Stimulated activated CD8-positive, alpha-beta memory T cell treated with anti-CD3 and anti-CD28 coated beads, Interleukin-7, amount 100 ng/mL, for 1 hour (primary cell): Measurements from ENCODE around the gene IBA57.

Experiments
- DNase-seq, 2 donors: peaks; one replicate each; pipeline ENCODE4 v3.0.0-alpha.2; 2020; ENCODE audit warnings: low read depth in 2 of 2

The IBA57 gene

DNA sequence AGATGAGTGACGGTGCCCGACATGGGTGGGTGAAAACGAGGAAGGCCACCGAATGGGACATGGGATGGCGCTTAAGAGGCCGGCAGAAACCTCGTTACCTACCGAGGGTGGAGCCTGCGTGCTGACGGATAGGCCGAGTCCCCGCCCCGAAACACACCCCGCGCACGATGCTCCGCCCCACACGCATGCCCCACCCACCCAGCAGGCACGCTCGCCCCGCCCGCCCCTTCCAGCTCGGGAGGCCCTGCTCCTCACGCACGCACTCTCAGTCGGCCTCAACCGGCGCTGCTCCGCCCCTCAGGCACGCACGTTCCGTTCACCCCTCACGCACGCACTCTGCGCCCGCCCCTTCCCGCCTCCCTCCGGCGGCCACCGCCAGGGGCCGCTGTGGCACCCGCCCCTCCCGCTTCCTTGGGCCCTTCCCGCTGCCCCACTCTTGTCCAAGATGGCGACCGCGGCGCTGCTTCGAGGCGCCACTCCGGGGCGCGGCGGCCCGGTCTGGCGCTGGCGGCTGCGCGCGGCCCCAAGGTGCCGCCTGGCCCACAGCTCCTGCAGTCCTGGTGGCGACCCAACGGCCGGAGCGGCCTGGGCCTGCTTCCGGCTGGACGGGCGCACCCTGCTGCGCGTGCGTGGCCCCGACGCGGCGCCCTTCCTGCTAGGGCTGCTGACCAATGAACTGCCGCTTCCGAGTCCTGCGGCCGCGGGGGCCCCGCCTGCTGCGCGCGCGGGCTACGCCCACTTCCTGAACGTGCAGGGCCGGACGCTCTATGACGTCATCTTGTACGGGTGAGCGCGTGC is at the start of gene IBA57:
IBA57 (plus strand) TSS at position 433 of the 798 bp plus-strand sequence; CDS start at position 446, 13 bp downstream.
- peak; percentile 99 for DNase-seq

DNA sequence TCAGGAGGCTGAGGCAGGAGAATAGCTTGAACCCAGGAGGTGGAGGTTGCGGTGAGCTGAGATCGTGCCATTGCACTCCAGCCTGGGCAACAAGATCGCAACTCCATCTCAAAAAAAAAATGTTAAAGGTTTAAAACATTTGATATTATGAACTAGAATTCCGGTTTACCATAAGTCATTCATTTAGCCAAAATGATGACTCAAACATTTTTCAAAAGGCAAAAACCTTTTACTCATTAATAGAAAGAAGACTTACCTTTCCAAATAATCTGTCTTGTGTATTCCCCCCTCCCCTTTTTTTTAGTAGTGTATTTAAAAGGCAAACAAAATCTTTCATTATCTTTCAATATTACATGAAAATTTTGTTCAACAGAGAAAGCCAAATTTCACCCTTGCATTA is 48.3 kb upstream of the IBA57 start:
- DNase-seq: no peak

DNA sequence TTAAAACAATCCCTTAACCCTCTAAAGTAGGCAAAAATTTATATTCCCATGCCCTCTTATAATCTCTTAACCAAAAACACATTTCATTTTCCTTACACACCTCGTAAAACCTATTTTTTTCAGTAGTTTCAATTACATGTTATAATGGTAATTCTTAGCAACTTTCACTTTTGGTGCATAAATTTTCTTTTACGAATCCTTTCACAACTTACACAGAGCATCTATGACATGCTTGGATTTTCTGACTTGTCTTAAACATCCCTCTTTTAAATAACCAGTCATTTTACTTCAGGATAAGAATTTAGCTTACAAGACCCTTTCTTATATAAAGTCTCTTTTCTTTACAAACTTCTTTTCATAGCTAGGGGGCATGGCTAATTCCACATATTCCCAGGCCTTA is 47.6 kb upstream of the IBA57 start:
- DNase-seq: no peak

DNA sequence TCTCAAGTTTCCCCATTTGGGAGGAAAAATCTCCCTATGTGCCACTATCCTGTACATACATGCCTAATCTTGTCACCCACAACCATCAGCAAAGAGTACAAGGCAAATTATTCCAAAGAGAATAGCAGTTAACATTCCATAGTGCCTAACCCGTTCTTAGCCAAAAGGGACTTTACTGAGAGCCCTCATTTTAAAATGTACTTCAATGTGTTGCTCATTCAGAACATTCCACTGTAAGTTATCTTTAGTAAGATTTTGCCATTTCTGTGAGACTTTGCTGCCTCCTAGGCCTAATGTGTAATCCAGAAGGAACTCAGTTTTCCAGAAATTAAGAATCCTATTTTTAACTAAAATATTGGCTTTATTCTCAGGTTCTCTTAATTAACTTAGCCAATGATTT is 45.3 kb upstream of the IBA57 start:
- DNase-seq: no peak

DNA sequence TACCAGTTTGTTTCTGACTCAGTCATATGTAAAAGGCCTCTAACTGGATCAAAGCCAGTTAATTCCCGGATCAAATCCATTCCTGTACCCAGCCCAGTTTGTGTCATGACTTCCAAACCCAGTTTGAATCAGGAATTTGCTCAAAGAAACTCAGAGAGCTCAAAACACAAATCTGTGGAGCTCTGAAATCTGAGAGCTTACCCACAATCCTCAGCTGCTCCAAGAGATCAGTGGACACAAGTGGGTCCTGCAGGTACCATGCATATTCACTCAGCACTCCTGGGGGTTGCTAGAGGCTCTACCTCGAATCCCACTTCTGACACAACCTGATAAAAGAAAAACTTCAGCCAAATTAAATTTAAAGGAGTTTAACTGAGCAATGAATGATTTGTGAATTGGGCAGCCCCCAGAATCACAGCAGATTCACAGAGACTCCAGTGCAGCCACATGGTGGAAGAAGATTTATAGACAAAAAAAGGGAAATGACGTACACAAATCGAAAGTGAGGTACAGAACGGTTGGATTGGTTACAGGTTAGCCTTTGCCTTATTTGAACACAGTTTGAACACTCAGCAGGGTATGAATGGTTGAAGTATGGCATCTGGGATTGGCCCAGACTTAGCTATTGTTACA is 44.6 kb upstream of the IBA57 start:
- DNase-seq: no peak

DNA sequence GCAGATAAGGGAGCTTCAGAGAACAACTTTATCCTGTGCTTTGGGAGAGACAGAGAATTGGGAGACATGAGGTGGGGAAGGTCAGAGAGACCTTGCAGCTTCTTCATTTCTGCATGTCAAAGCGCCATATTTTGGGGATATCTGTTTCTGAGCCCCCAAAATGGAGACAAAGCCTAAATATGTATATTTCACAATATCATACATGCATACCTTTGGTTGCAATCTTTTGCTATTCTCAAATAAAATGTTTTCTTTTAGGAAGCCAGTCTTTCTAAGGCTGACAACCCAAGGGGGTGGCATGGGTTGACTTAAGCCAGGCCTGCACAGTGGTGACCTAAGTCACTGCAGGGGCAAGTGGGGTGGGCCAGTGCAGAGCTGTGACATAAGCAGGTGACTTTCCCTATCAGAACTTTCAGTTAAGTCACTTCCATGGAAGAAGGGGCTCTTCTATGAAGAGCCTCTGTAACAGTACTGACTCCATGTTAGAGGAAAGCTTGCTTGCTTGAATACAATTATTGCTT is 42.6 kb upstream of the IBA57 start:
- no peak for DNase-seq

DNA sequence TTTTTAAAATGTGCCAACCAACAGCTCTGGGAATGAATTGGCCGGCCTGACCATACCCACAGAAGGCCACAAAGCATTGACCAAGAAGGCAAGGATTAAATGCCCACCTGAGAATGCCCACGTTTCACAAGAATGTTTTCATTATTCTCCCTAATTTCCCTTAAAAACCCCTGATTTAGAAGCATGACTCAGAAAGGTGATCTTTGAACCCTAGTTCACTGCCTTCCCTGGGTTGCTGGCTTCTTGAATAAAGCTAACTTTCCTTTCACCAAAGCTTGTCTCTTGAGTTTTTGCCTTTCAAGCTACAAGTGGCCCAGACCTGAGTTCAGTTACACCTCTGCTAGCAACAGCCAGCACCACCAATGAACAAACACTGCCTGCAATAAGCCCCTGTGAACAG is 42.1 kb upstream of the IBA57 start:
- no peak for DNase-seq

DNA sequence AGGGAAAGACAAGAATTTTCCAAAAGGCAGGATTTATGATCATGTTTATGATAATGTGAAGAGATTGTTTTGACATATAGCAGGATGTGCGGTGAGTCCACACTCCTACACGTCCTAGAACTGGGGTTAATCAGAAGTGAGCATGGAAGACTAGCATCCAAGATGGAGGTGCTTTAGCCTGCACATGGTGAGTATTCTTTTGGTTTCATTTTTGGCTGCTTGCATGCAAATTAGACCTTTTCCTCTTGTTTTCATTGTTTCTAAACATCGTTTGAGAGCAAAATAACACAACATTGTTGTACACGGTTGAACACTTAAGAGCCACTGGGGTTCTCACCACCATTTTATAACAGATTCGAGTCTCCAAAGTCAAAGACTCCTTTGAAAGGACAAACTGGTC is 40.4 kb upstream of the IBA57 start:
- no peak for DNase-seq

DNA sequence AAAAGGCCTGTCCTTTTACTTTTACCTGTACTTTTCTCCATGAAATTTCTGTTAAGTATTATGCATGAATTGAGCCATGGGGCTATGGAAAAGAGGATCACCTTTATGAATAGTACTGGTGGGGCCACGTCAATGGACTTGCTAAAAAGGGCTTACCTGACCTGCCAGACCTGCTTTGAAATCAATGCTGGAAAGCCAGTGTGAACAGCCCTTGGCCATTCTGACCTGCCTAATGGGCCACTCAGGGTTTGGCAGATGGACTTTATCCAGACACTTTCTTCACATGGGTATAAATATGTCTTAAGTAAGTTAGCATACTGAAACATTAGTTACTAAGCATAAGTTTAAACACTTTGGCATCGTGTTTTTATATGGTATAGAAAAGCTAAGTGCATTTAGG is 33.8 kb upstream of the IBA57 start:
- no peak for DNase-seq

DNA sequence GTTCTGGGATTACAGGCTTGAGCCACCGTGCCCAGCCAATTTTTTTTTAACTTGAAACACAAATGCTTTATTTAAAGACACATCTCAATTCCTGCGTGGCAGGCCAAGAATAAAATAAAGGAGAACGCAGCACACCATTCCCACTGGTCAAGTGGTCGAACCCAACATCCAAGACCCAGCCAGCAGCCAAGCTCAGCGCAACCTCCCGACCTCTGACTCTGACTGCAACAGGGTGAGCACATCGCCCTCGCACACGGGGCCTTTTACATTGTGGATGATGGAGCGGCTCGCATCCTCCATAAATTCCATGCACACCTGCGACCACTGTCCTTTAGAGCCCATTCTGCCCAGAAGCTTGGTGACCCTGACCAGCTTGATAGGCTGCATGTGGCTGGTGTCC is 31.0 kb upstream of the IBA57 start:
- no peak for DNase-seq

DNA sequence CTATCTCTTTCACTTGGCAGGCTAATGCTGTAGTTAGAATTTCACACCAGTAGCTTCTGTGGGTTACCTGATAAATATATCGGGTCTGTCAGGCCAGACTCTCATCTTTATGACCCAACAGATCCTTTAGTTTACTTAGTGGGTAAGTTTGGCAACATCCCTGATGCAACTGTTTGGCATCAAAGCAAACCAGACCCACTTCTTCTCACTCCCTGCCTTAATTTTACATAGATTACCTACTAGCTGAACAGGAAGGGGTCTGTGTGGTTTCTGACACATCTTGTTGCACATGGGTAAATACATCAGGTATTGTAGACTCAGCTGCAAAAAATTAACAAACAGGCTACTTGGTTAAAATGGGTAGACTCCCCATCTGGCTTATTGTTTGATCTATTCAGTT is 28.7 kb upstream of the IBA57 start:
- DNase-seq: no peak

DNA sequence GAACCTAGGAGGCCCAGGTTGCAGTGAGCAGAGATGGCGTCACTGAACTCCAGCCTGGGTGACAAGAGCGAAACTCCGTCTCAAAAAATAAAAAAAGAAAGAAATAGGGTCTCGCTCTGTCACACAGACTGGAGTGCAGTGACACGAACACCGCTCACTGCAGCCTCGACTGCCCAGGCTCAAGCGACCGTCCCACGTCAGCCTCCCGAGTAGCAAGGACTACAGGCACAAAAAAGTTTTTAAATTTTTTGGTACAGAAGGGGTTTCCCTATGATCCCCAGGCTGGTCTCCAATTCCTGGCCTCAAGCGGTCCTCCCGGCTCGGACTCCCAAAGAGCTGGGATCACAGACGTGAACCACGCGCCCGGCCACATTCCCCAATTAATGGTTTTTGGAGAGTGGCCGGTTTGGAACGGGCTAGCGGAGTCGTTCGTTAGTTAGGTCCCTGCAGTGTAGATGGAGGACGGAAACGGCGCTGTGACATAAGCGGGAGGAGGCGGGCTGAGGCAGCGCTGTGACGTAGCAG is 26.1 kb upstream of the IBA57 start:
- no peak for DNase-seq

DNA sequence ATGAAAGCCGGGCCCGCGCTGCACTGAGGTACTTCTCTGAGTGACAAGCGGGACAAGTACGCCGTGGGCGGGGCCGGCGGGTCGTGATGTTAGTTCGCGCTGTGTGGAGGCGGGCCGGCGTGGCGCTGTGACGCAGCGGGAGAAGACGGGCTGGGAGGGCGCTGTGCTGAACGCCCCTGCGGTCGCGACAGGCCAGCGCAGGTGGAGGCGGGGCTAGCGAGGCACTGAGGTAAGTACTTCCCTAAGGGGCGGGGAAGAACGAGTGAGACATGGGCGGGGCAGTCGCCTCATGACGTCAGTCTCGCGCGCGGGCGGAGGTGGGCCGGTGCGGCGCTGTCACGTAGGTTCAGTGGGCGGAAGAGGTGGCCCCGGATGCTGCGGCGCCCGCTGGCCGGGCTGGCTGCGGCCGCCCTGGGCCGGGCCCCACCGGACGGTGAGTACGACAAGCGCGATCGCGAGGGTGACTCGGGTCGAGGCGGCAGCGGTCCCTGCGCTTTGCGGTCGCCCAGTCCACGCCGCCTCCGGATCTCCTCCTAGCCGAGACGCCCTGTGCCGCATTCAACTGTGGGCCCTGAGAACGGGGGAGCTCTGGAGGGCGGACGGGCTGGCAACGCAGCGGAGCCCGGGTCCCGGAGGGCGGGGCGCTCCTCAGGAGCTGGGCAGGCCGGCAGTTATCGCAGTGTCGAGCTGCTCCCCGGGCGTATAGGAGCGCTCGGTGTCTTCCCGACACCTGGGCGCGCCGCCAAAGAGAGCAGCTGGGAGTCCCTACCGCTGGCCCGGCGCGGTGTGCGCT is 25.5 kb upstream of the IBA57 start, which contains the start of gene GUK1:
GUK1 (plus strand) TSS at position 349 of the 793 bp plus-strand sequence; CDS start at position 373, 24 bp downstream.
- peak; percentile 99 to 100 for DNase-seq

DNA sequence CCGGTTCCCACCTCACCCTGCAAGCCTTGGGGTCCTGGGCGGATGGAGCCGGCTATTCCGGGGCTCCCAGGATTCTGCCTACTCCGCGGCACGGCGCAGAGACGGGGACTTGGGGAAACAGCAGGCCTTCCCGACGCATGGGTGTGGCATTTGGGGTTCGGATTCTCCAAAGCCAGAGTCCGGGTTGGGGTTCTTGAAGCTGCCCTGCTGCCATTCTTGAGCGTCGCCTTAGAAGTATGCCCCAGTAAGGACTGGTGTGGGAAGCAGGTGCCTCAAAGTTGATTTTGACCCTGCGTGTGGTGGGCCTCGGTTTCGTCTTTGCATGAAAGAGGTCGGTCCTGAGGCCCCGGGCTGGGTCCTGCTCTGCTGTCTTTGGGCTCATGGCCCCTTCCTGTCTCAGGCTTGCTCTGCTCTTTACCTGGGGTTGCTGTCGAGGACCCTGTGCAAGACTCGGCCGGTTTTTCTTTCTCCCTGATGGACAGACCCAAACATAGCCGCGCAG is 24.8 kb upstream of the IBA57 start:
- no peak for DNase-seq

DNA sequence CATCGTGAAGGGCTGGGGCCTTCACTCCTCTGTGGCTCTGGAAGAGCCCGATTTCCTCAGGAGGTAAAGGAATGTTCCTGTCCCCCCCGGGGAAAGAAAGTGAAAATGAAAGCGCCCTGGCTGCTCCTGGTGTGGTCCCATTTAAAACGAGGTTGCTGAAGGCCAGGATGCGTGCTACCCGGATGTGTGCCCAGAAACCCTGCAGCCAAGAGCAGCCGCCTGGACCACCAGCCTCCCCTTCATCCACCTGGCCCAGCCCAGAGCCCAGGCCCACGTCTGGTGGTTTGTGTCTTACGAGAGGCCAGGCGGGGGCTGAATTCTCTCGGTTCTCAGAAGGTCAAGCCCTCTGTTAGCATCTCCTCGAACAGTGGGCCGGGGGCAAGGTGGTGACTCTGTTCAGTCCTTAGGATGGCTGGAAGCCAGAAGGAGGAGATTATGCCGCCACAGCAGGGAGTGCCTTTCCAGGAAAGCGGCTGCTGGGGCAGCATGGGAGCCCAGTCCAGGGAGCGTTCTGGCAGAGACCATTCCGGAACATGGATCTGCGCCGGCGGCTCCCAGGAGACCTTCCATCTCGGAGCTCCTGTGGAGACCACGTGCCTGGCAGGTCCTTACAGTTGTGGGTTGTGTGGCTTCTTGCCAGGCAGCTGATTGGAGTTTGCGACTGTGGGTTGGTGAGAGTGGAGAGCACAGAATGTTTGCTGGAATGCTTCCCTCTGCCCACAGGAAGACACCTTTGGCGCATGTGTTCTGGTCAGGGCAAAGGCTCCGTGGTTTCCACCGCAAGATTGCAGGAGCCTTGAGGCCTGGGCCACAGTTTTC is 24.2 kb upstream of the IBA57 start:
- DNase-seq: no peak

DNA sequence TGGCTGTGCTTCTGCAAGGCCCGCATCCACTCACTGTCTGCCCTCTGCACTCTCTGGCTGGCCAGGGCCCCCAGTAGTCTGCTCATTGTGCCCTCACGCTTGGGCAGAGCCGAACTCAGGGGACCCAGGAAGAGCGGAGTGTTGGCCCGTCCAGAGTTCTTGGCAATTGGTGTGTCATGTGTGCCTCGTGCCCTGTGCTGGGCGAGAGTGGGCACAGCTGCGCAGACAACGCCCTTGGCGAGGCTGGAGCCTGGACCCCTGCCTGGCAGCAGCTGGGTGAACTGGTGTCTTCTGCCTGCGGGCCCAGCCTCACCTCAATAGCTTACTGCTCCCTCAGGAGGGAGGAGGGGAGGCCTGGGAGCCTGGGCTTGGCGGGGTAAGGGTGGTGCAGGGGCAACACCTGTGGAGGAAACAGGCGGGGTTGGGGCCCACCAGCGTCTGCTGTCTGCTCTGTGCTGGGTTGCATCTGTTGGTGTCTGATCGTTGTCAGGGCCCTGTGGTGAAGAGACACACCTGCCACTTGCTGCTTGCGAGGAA is 23.4 kb upstream of the IBA57 start:
- DNase-seq: no peak

DNA sequence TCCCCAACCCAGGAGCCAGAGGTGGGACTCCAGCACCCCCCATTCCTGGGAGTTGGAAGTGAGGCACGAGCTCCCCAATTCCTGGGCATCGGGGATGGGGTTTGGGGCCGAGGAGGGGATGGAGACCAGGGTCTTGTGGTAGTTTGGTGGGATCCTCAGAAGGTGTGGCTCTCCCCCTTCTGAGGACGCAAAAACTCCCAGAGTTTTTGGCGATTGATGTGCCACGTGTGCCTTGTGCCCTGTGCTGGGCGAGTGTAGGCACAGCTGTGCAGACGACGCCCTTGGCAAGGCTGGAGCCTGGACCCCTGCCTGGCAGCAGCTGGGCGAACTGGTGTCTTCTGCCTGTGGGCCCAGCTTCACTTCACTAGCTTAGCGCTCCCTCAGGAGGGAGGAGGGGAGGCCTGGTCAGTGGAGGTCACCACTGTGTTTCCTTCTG is 22.9 kb upstream of the IBA57 start:
- DNase-seq: no peak

DNA sequence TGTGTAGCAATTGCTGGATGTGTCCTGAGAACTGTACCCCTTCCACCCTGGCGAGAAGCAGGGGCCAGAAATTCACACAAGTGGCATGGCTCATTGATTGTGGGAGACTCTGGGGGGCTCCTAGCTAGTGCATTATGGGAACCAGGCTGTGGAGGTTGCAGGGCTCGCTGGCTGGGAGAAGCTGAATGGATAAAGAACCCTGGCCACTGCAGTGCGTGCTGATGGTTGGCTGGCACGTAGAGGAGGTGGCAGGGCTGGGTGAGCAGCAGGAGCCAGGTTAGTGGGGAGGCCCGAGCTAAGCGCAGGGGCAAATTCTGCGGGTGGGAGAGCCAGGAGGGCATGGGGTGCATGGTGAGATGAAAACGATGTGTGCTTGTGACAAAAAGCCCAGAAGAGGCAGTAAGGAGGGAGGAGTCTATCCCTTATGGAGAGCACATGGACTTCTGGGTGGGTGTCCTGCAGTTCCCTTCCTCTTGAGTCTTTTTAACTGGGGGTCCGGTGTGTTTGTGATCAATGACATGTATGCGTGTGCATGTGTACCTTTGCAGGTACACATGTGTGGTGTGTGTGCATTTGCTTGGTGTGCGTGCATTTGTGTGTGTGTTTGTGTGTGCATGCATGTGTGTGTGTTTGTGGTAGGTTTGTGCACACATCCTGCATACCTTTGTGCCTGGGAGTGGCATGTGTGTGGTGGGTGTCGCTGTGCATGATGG is 22.0 kb upstream of the IBA57 start:
- DNase-seq: no peak

DNA sequence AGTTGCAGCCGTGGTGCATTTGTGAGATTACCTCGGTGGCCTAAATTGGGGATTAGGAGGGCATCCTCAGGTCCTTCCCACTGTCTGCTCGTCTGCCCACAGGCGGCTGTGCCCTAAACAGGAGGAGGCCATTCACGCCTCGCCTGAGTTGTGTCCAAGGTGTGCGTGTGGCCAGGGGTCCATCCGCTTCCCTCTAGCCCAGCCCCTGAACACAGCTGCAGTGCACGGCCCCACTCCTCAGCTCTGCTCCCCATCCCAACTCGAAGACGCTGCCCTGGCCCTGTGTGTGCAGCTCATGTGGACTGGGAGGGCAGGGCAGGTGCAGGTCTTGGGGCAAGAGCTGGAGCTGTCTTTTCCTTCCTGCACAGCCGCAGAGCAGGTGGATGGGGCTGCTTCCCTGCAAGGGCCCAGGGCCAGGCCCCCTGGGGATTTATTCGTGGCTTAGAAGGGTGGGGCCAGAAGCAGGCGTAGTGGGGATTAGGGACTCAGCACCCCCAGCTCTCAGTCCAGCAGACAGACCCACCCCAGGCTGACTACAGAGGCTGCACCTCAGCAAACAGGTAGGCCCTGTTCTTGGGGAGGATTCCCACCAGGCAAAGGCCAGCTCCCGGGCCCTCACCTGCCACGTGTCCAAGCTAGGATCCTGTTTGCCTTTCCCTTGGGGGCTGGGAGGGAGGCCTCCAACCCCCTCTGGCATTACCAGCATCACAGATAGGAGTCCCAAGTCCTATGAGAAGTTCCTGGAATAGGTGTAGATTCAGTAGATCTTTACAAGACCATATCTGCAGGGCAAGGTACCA is 21.2 kb upstream of the IBA57 start:
- DNase-seq: no peak
